Body of pancreas (tissue), 4 donors: ENCODE data around the gene KIRREL2.

Experiments
- CTCF ChIP-seq, 7 experiments: fragments of 450-650 bp in 4 of 7; fragments of 200-600 bp in 3 of 7; sonication (generic) in 3 of 7; IDR thresholded peaks; one replicate each; pipeline ENCODE4 v1.5.1; 2016 to 2019; ENCODE audit warnings: antibody characterized with exemption in 7 of 7
- POLR2A ChIP-seq, 3 donors: fragments of 450-650 bp; IDR thresholded peaks; one replicate each; pipeline ENCODE4 v1.6.1; 2016; ENCODE audit warnings: antibody characterized with exemption in 3 of 3, mild to moderate bottlenecking in 2 of 3

GRCh38 chr19:35908973-35909683 lies 52.4 kb downstream of the KIRREL2 start:
- TF ChIP-seq CTCF (IDR thresholded peaks at IDR 0.05) (no peak), POLR2A (IDR thresholded peaks at IDR 0.05) (peak in 2 of 3 donors; percentile 21 to 69)
